WTC11 (cell line): ENCODE results near the gene RIOX2. TPM values are rescaled to one million over a fixed set of nuclear protein-coding genes. Genes with fewer than 3 reads are reported as not detected.

Experiments used
- ATAC-seq: fragments of 200-7000 bp; cut with Tn5 transposase; 2 replicates; pipeline ENCODE4 v1.10.0; 2021; ENCODE audit warnings: mild to moderate bottlenecking, moderate library complexity
- CTCF ChIA-PET: fragments of 300-600 bp; sonication (Branson Sonifier 250); formaldehyde crosslinking; loops from one replicate; lab custom pipeline; 2021; ENCODE audit warnings: antibody characterized with exemption; lab: Charles Lee
- POLR2A ChIA-PET: fragments of 350-600 bp; sonication (Branson Sonifier 250); formaldehyde crosslinking; loops from one replicate; lab custom pipeline; 2021; ENCODE audit warnings: antibody characterized with exemption; lab: Charles Lee
- DNase-seq: peaks from one replicate; pipeline ENCODE4 v3.0.0; 2021; ENCODE audit warnings: low spot score
- H3K27ac Mint-ChIP-seq: 2 replicates; pipeline ENCODE4 v1.8.0; 2021; ENCODE audit warnings: mixed read lengths
- H3K27me3 Mint-ChIP-seq: 2 replicates; pipeline ENCODE4 v1.8.0; 2021; ENCODE audit warnings: low read depth, mild to moderate bottlenecking, moderate library complexity, mixed read lengths
- H3K36me3 Mint-ChIP-seq: 2 replicates; pipeline ENCODE4 v1.8.0; 2021; ENCODE audit warnings: mixed read lengths
- H3K4me1 Mint-ChIP-seq: 2 replicates; pipeline ENCODE4 v1.8.0; 2022; ENCODE audit warnings: mixed read lengths
- H3K4me3 Mint-ChIP-seq: 2 replicates; pipeline ENCODE4 v1.8.0; 2021; ENCODE audit warnings: mild to moderate bottlenecking, moderate library complexity, mixed read lengths
- H3K9me3 Mint-ChIP-seq: 2 replicates; pipeline ENCODE4 v1.8.0; 2021; ENCODE audit warnings: mixed read lengths
- ATF1 ChIP-seq: sonication (generic); formaldehyde crosslinking; IDR thresholded peaks from 2 replicates; pipeline ENCODE4 v1.8.1; 2023; ENCODE audit warnings: mild to moderate bottlenecking, moderate library complexity, missing genetic modification reagents
- ELF4 ChIP-seq: sonication (generic); formaldehyde crosslinking; IDR thresholded peaks from 2 replicates; pipeline ENCODE4 v1.8.1; 2022; ENCODE audit warnings: low read depth, mild to moderate bottlenecking, moderate library complexity, missing genetic modification reagents
- FOXP1 ChIP-seq: sonication (generic); formaldehyde crosslinking; IDR thresholded peaks from 2 replicates; pipeline ENCODE4 v1.8.0; 2022; ENCODE audit warnings: missing genetic modification reagents, mild to moderate bottlenecking, moderate library complexity, borderline replicate concordance
- GRHL2 ChIP-seq: fragments of 250-450 bp; sonication (Bioruptor Pico); IDR thresholded peaks from 2 replicates; pipeline ENCODE4 v1.8.0; 2022; ENCODE audit warnings: mild to moderate bottlenecking, moderate library complexity; ENCODE audit not compliant: insufficient replicate concordance, severe bottlenecking
- NFE2L1 ChIP-seq: sonication (generic); formaldehyde crosslinking; IDR thresholded peaks from 2 replicates; pipeline ENCODE4 v1.8.1; 2023; ENCODE audit warnings: missing genetic modification reagents
- NFYB ChIP-seq: sonication (generic); formaldehyde crosslinking; conservative IDR thresholded peaks from 2 replicates; pipeline ENCODE4 v1.8.0; 2022; ENCODE audit warnings: low read depth, missing genetic modification reagents
- NR2C2 ChIP-seq: sonication (generic); formaldehyde crosslinking; IDR thresholded peaks from 2 replicates; pipeline ENCODE4 v1.8.0; 2022; ENCODE audit warnings: mild to moderate bottlenecking, missing genetic modification reagents
- RELA ChIP-seq: sonication (generic); formaldehyde crosslinking; IDR thresholded peaks from 2 replicates; pipeline ENCODE4 v1.8.1; 2022; ENCODE audit warnings: missing genetic modification reagents, mild to moderate bottlenecking, borderline replicate concordance
- RORB ChIP-seq: fragments of 250-450 bp; sonication (Bioruptor Pico); IDR thresholded peaks from 2 replicates; pipeline ENCODE4 v1.9.0; 2021; ENCODE audit warnings: mild to moderate bottlenecking
- ZNF121 ChIP-seq: sonication (generic); formaldehyde crosslinking; IDR thresholded peaks from 2 replicates; pipeline ENCODE4 v1.8.0; 2023; ENCODE audit warnings: missing genetic modification reagents
- ZNF263 ChIP-seq: sonication (generic); formaldehyde crosslinking; IDR thresholded peaks from 2 replicates; pipeline ENCODE4 v1.8.1; 2022; ENCODE audit warnings: low read depth, mild to moderate bottlenecking, moderate library complexity, missing genetic modification reagents
- ZNF671 ChIP-seq: fragments of 250-450 bp; sonication (Bioruptor Pico); IDR thresholded peaks from 2 replicates; pipeline ENCODE4 v1.8.0; 2021; ENCODE audit warnings: mild to moderate bottlenecking
- total RNA-seq: library from RNA; stranded (reverse); gene quantifications from 3 replicates; pipeline ENCODE4 v1.2.3, GENCODE V29; 2021
- TF ChIP-seq, protein P1 (sequence below): sonication (generic); formaldehyde crosslinking; IDR thresholded peaks from 2 replicates; pipeline ENCODE4 v1.8.1; 2022; ENCODE audit warnings: low read depth, missing genetic modification reagents, borderline replicate concordance
- TF ChIP-seq, protein P2 (sequence below): sonication (generic); formaldehyde crosslinking; conservative IDR thresholded peaks from 2 replicates; pipeline ENCODE4 v1.8.1; 2022; ENCODE audit warnings: mild to moderate bottlenecking, missing genetic modification reagents
- TF ChIP-seq, protein P3 (sequence below): fragments of 200-600 bp; IDR thresholded peaks from 2 replicates; pipeline ENCODE4 v1.8.0; 2022; ENCODE audit warnings: antibody characterized with exemption
- TF ChIP-seq, protein P4 (sequence below): sonication (generic); formaldehyde crosslinking; IDR thresholded peaks from 2 replicates; pipeline ENCODE4 v1.8.1; 2023; ENCODE audit warnings: mild to moderate bottlenecking, missing genetic modification reagents, moderate library complexity
- TF ChIP-seq, protein P5 (sequence below): sonication (generic); formaldehyde crosslinking; IDR thresholded peaks from 2 replicates; pipeline ENCODE4 v1.8.0; 2022; ENCODE audit warnings: missing genetic modification reagents

Gene RIOX2
- total RNA-seq, 1 experiment from 2014 or later = 11.0 TPM

DNA sequence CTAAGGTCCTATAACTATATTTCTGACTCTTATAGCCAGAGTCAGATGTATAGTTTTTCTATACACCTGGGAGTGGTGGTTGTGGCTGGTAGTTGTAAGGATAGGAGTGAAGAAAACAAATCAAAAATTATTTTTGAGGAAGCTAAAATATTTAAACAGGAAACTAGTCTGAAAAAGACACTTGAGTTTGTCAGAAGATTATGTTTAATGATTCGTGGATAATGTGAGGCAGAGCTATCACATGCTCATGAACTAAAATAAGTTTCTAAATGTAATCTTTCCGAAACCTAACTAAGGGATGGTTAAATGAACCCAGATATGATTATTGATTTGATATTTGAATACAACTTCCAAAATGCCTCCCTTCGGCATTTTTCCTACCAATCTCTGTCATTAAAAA is 32.5 kb upstream of the RIOX2 start:
- ATAC-seq = no peak
- CTCF ChIA-PET = no interaction called here
- H3K36me3 Mint-ChIP-seq = no peaks in the 10 kb centered on the region
- H3K27ac Mint-ChIP-seq = no peak overlapping the region
- TF ChIP-seq RELA (CRISPR knock-in tag) = no peak
- TF ChIP-seq, protein P1, sequence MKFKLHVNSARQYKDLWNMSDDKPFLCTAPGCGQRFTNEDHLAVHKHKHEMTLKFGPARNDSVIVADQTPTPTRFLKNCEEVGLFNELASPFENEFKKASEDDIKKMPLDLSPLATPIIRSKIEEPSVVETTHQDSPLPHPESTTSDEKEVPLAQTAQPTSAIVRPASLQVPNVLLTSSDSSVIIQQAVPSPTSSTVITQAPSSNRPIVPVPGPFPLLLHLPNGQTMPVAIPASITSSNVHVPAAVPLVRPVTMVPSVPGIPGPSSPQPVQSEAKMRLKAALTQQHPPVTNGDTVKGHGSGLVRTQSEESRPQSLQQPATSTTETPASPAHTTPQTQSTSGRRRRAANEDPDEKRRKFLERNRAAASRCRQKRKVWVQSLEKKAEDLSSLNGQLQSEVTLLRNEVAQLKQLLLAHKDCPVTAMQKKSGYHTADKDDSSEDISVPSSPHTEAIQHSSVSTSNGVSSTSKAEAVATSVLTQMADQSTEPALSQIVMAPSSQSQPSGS (CRISPR knock-in tag) = no peak
- no peak for TF ChIP-seq ATF1 (CRISPR knock-in tag)
- TF ChIP-seq ZNF671 (CRISPR knock-in tag) = no peak
- TF ChIP-seq, protein P2, sequence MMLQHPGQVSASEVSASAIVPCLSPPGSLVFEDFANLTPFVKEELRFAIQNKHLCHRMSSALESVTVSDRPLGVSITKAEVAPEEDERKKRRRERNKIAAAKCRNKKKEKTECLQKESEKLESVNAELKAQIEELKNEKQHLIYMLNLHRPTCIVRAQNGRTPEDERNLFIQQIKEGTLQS = no peak
- no peak for TF ChIP-seq NR2C2
- TF ChIP-seq FOXP1 = no peak
- no peak for TF ChIP-seq NFYB
- TF ChIP-seq ZNF263 (CRISPR knock-in tag) = no peak
- TF ChIP-seq, protein P3, sequence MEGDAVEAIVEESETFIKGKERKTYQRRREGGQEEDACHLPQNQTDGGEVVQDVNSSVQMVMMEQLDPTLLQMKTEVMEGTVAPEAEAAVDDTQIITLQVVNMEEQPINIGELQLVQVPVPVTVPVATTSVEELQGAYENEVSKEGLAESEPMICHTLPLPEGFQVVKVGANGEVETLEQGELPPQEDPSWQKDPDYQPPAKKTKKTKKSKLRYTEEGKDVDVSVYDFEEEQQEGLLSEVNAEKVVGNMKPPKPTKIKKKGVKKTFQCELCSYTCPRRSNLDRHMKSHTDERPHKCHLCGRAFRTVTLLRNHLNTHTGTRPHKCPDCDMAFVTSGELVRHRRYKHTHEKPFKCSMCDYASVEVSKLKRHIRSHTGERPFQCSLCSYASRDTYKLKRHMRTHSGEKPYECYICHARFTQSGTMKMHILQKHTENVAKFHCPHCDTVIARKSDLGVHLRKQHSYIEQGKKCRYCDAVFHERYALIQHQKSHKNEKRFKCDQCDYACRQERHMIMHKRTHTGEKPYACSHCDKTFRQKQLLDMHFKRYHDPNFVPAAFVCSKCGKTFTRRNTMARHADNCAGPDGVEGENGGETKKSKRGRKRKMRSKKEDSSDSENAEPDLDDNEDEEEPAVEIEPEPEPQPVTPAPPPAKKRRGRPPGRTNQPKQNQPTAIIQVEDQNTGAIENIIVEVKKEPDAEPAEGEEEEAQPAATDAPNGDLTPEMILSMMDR = no peak
- TF ChIP-seq, protein P4, sequence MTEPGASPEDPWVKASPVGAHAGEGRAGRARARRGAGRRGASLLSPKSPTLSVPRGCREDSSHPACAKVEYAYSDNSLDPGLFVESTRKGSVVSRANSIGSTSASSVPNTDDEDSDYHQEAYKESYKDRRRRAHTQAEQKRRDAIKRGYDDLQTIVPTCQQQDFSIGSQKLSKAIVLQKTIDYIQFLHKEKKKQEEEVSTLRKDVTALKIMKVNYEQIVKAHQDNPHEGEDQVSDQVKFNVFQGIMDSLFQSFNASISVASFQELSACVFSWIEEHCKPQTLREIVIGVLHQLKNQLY = no peak
- no peak for TF ChIP-seq NFE2L1
- TF ChIP-seq RORB = no peak
- TF ChIP-seq GRHL2 (CRISPR knock-in tag) = no peak
- no peak for TF ChIP-seq ELF4 (CRISPR knock-in tag)
- no peaks in the 10 kb centered on the region for H3K27me3 Mint-ChIP-seq
- peaks cover 1% of the 10 kb centered on the region for H3K4me1 Mint-ChIP-seq
- DNase-seq = no peak
- POLR2A ChIA-PET = no interaction called here
- H3K9me3 Mint-ChIP-seq = no peaks in the 10 kb centered on the region
- no peak overlapping the region for H3K4me3 Mint-ChIP-seq

DNA sequence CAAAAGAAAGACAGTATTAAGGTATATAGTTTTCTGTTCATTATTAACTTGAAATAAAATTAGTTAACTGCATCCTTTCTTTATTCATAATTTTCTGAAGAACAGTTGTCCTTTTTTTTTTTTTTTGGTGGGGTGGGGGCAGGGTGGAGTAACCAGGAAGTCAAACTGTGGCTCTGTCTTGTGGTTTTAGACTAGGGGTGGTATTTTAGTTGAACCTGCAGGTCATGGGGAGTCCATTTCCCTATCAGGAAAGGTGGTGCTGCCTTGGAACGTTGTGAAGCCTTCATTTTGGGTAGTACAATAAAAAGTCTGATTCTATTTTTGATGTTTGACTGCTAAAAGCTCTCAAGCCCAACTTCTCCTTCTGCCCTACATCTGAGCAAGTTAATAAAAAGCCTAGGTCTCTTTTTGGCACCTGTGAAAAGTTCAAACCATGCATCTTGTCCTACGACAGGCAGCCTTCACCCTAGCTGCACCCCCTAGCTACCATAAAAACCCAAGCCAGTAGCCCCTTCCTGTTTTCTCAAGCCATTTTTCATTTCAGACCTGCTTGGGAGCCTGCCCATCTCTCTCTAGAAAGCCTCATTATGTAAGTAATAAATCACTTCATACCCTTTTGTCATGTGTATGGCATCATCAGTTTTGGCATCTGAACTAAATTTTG is 31.2 kb upstream of the RIOX2 start:
- ATAC-seq = no peak

More for the DNA sequence above, 31.2 kb upstream of the RIOX2 start:
- no peak for DNase-seq
- H3K4me1 Mint-ChIP-seq = peaks cover 4% of the 10 kb centered on the region
- ChIA-PET CTCF (interaction anchor here (0.6 kb wide), 1 partner anchor 599 kb away, joined by 3 read pairs; no protein-coding TSS in a partner anchor), POLR2A (no interaction called here)
- no peak overlapping the region for H3K4me3 Mint-ChIP-seq
- TF ChIP-seq ZNF121 (CRISPR knock-in tag) = no peak
- TF ChIP-seq, protein P5, sequence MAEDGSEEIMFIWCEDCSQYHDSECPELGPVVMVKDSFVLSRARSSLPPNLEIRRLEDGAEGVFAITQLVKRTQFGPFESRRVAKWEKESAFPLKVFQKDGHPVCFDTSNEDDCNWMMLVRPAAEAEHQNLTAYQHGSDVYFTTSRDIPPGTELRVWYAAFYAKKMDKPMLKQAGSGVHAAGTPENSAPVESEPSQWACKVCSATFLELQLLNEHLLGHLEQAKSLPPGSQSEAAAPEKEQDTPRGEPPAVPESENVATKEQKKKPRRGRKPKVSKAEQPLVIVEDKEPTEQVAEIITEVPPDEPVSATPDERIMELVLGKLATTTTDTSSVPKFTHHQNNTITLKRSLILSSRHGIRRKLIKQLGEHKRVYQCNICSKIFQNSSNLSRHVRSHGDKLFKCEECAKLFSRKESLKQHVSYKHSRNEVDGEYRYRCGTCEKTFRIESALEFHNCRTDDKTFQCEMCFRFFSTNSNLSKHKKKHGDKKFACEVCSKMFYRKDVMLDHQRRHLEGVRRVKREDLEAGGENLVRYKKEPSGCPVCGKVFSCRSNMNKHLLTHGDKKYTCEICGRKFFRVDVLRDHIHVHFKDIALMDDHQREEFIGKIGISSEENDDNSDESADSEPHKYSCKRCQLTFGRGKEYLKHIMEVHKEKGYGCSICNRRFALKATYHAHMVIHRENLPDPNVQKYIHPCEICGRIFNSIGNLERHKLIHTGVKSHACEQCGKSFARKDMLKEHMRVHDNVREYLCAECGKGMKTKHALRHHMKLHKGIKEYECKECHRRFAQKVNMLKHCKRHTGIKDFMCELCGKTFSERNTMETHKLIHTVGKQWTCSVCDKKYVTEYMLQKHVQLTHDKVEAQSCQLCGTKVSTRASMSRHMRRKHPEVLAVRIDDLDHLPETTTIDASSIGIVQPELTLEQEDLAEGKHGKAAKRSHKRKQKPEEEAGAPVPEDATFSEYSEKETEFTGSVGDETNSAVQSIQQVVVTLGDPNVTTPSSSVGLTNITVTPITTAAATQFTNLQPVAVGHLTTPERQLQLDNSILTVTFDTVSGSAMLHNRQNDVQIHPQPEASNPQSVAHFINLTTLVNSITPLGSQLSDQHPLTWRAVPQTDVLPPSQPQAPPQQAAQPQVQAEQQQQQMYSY = no peak
- H3K36me3 Mint-ChIP-seq = no peaks in the 10 kb centered on the region
- H3K27me3 Mint-ChIP-seq = no peaks in the 10 kb centered on the region
- H3K27ac Mint-ChIP-seq = no peak overlapping the region
- H3K9me3 Mint-ChIP-seq = no peaks in the 10 kb centered on the region
